H9 (cell line): ENCODE results near the gene AKIRIN1. TPM values are rescaled to one million over a fixed set of nuclear protein-coding genes. Genes with fewer than 3 reads are reported as not detected.
A peak's percentile ranks its signal among the peaks of the same experiment; 100 is the strongest.

Source experiments
- DNase-seq: peaks from one replicate; pipeline ENCODE4 v3.0.0-alpha.2; 2017
- H2AFZ ChIP-seq: one replicate; pipeline ENCODE4 v1.6.1; 2013; ENCODE audit warnings: mild to moderate bottlenecking, low read length, control low read depth, moderate library complexity
- H2AK5ac ChIP-seq: 2 replicates; pipeline ENCODE4 v1.6.1; 2013; ENCODE audit warnings: low read length, control low read depth, mixed read lengths; ENCODE audit not compliant: insufficient read length
- H2BK120ac ChIP-seq: one replicate; pipeline ENCODE4 v1.6.1; 2013; ENCODE audit warnings: low read depth, mild to moderate bottlenecking, low read length, control low read depth, inconsistent platforms; ENCODE audit not compliant: poor library complexity, severe bottlenecking
- H2BK12ac ChIP-seq: 2 replicates; pipeline ENCODE4 v1.6.1; 2013; ENCODE audit warnings: low read length, control low read depth, mixed read lengths, low read depth; ENCODE audit not compliant: insufficient read length
- H2BK15ac ChIP-seq: 2 replicates; pipeline ENCODE4 v1.6.1; 2013; ENCODE audit warnings: low read depth, low read length, control low read depth
- H2BK20ac ChIP-seq: one replicate; pipeline ENCODE4 v1.6.1; 2013; ENCODE audit warnings: low read depth, mild to moderate bottlenecking, low read length, control low read depth, inconsistent platforms; ENCODE audit not compliant: poor library complexity, severe bottlenecking
- H2BK5ac ChIP-seq: 2 replicates; pipeline ENCODE4 v1.6.1; 2013; ENCODE audit warnings: low read length, control low read depth, mixed read lengths; ENCODE audit not compliant: insufficient read length
- H3K14ac ChIP-seq: 2 replicates; pipeline ENCODE4 v1.6.1; 2013; ENCODE audit warnings: low read length, control low read depth; ENCODE audit not compliant: insufficient read depth
- H3K18ac ChIP-seq: 2 replicates; pipeline ENCODE4 v1.6.1; 2013; ENCODE audit warnings: low read depth, mild to moderate bottlenecking, mixed read lengths, low read length, control low read depth; ENCODE audit not compliant: insufficient read length
- H3K23ac ChIP-seq: 2 replicates; pipeline ENCODE4 v1.6.1; 2013; ENCODE audit warnings: low read length, control low read depth, mixed read lengths, low read depth; ENCODE audit not compliant: insufficient read length
- H3K23me2 ChIP-seq: 2 replicates; pipeline ENCODE4 v1.6.1; 2013; ENCODE audit warnings: low read depth, mild to moderate bottlenecking, mixed read lengths, low read length, control low read depth; ENCODE audit not compliant: insufficient read length, poor library complexity, severe bottlenecking
- H3K27ac ChIP-seq: 2 replicates; pipeline ENCODE4 v1.5.1; 2013; ENCODE audit warnings: low read length, control low read depth, mixed read lengths, low read depth; ENCODE audit not compliant: insufficient read length
- H3K27me3 ChIP-seq: 2 replicates; pipeline ENCODE4 v1.6.1; 2013; ENCODE audit warnings: low read length, control low read depth, inconsistent platforms; ENCODE audit not compliant: insufficient read depth
- H3K4ac ChIP-seq: 2 replicates; pipeline ENCODE4 v1.6.1; 2013; ENCODE audit warnings: low read depth, mild to moderate bottlenecking, control low read depth, inconsistent platforms, low read length, moderate library complexity
- H3K4me1 ChIP-seq: 2 replicates; pipeline ENCODE4 v1.6.1; 2013; ENCODE audit warnings: low read length, control low read depth, inconsistent platforms; ENCODE audit not compliant: insufficient read depth
- H3K4me2 ChIP-seq: 2 replicates; pipeline ENCODE4 v1.6.1; 2013; ENCODE audit warnings: low read length, control low read depth, mixed read lengths; ENCODE audit not compliant: insufficient read length, insufficient read depth
- H3K56ac ChIP-seq: 2 replicates; pipeline ENCODE4 v1.6.1; 2013; ENCODE audit warnings: low read depth, mild to moderate bottlenecking, mixed read lengths, low read length, control low read depth; ENCODE audit not compliant: insufficient read length
- H3K79me1 ChIP-seq: 2 replicates; pipeline ENCODE4 v1.6.1; 2013; ENCODE audit warnings: low read depth, mild to moderate bottlenecking, moderate library complexity, low read length, control low read depth, inconsistent platforms; ENCODE audit not compliant: insufficient read depth, poor library complexity, severe bottlenecking
- H3K79me2 ChIP-seq: 2 replicates; pipeline ENCODE4 v1.6.1; 2013; ENCODE audit warnings: low read length, control low read depth, inconsistent platforms; ENCODE audit not compliant: insufficient read depth
- H3K9ac ChIP-seq: 2 replicates; pipeline ENCODE4 v1.6.1; 2013; ENCODE audit warnings: low read length, control low read depth, mixed read lengths; ENCODE audit not compliant: insufficient read length; ENCODE audit errors: extremely low read depth
- H3K9me3 ChIP-seq: one replicate; pipeline ENCODE4 v1.6.1; 2013; ENCODE audit warnings: low read depth, low read length, inconsistent platforms; ENCODE audit not compliant: control insufficient read depth
- H3T11ph ChIP-seq: one replicate; pipeline ENCODE4 v1.6.1; 2013; ENCODE audit warnings: mild to moderate bottlenecking, low read length, control low read depth, inconsistent platforms
- H4K20me1 ChIP-seq: one replicate; pipeline ENCODE4 v1.6.1; 2013; ENCODE audit not compliant: control insufficient read depth, insufficient read length, insufficient read depth
- H4K5ac ChIP-seq: 2 replicates; pipeline ENCODE4 v1.6.1; 2013; ENCODE audit warnings: low read depth, mild to moderate bottlenecking, mixed read lengths, low read length, control low read depth; ENCODE audit not compliant: insufficient read length
- H4K8ac ChIP-seq: replicated peaks from 2 replicates; pipeline ENCODE4 v1.6.1; 2013; ENCODE audit warnings: low read length, control low read depth, mixed read lengths, low read depth; ENCODE audit not compliant: insufficient read length
- H4K91ac ChIP-seq: 2 replicates; pipeline ENCODE4 v1.6.1; 2013; ENCODE audit warnings: low read depth, mild to moderate bottlenecking, moderate library complexity, mixed read lengths, low read length, control low read depth; ENCODE audit not compliant: insufficient read length
- H3K27ac Mint-ChIP-seq, 3 experiments: 2 replicates in 2 of 3; 3 replicates in 1 of 3; pipeline ENCODE4 v1.8.0; 2020 to 2021; ENCODE audit warnings: mixed read lengths in 3 of 3, mild to moderate bottlenecking in 1 of 3, moderate library complexity in 1 of 3
- H3K27me3 Mint-ChIP-seq: 2 replicates; pipeline ENCODE4 v1.8.0; 2021; ENCODE audit warnings: low read depth, mild to moderate bottlenecking, moderate library complexity, mixed read lengths
- H3K36me3 Mint-ChIP-seq, 3 experiments: 2 replicates in 2 of 3; 3 replicates in 1 of 3; pipeline ENCODE4 v1.8.0; 2020 to 2021; ENCODE audit warnings: low read depth in 3 of 3, mixed read lengths in 3 of 3; ENCODE audit not compliant: insufficient read depth in 1 of 3
- H3K4me1 Mint-ChIP-seq, 2 experiments: 2 replicates each; pipeline ENCODE4 v1.8.0; 2020; ENCODE audit warnings: mixed read lengths in 2 of 2
- H3K4me3 Mint-ChIP-seq, 2 experiments: 2 replicates in 1 of 2; 3 replicates in 1 of 2; pipeline ENCODE4 v1.8.0; 2020 to 2021; ENCODE audit warnings: mild to moderate bottlenecking in 2 of 2, mixed read lengths in 2 of 2, moderate library complexity in 1 of 2
- H3K9me3 Mint-ChIP-seq, 2 experiments: 2 replicates in 1 of 2; 3 replicates in 1 of 2; pipeline ENCODE4 v1.8.0; 2020; ENCODE audit warnings: mild to moderate bottlenecking in 2 of 2, mixed read lengths in 2 of 2, moderate library complexity in 1 of 2
- WGBS: extraction: QIAGEN DNeasy Blood & Tissue Kit; methylation state at CpG from one replicate; pipeline ENCODE4 v1.1.7; 2013; ENCODE audit warnings: missing lambda C conversion rate, low lambda C conversion rate, mixed read lengths; ENCODE audit not compliant: insufficient read length; ENCODE audit errors: extremely low coverage; 5-methylcytosine and 5-hydroxymethylcytosine counted together
- total RNA-seq: library from RNA; stranded (reverse); gene quantifications from 2 replicates; pipeline ENCODE4 v1.2.1, GENCODE V29; 2021
- TF ChIP-seq, protein P1 (sequence below): fragments of 200-600 bp; sonication (generic); conservative IDR thresholded peaks from 3 replicates; pipeline ENCODE4 v1.8.0; 2021; ENCODE audit warnings: antibody characterized with exemption, mild to moderate bottlenecking

The AKIRIN1 gene
- total RNA-seq, 1 experiment from 2014 or later: 237 TPM

DNA sequence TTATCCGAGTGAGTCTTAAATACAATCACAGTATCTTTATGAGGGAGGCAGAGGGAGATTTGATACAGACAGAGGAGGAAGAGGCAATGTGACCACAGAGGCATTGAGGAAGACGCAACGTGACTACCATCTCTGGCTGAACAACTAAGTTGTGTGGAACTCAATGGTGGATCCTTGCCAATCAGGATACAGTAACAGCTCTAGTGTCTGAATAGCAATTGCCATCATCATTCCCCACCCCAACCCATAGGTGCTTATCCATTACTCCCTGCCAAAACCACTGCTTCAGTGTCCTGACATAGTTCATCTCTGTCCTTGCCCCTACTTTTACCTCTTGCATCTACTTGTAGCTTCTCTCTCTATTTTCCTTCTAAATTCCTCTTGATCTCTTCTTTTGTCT, 29.0 kb upstream of the AKIRIN1 start:
- H3K18ac ChIP-seq: no peak overlapping the region
- TF ChIP-seq, protein P1, sequence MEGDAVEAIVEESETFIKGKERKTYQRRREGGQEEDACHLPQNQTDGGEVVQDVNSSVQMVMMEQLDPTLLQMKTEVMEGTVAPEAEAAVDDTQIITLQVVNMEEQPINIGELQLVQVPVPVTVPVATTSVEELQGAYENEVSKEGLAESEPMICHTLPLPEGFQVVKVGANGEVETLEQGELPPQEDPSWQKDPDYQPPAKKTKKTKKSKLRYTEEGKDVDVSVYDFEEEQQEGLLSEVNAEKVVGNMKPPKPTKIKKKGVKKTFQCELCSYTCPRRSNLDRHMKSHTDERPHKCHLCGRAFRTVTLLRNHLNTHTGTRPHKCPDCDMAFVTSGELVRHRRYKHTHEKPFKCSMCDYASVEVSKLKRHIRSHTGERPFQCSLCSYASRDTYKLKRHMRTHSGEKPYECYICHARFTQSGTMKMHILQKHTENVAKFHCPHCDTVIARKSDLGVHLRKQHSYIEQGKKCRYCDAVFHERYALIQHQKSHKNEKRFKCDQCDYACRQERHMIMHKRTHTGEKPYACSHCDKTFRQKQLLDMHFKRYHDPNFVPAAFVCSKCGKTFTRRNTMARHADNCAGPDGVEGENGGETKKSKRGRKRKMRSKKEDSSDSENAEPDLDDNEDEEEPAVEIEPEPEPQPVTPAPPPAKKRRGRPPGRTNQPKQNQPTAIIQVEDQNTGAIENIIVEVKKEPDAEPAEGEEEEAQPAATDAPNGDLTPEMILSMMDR: no peak
- no peak overlapping the region for H3K56ac ChIP-seq
- Mint-ChIP-seq H3K4me3 (no peak overlapping the region), H3K27ac (peak overlapping the region in 2 of 3 experiments; percentile 3 to 23; a peak in 1 of 7 replicates), H3K9me3 (no peaks in the 10 kb centered on the region), H3K36me3 (no peaks in the 10 kb centered on the region), H3K4me1 (peaks cover 12 to 13% of the 10 kb centered on the region in 2 experiments), H3K27me3 (no peaks in the 10 kb centered on the region)
- no peak overlapping the region for H2AFZ ChIP-seq
- no peak overlapping the region for H2BK15ac ChIP-seq
- H4K91ac ChIP-seq: no peak overlapping the region
- no peak overlapping the region for H3K4me2 ChIP-seq
- H4K8ac ChIP-seq: no peak overlapping the region
- no peaks in the 10 kb centered on the region for H3K79me1 ChIP-seq
- no peaks in the 10 kb centered on the region for H3K79me2 ChIP-seq
- no peaks in the 10 kb centered on the region for H3K9me3 ChIP-seq
- H3K27me3 ChIP-seq: no peaks in the 10 kb centered on the region
- H3T11ph ChIP-seq: no peak overlapping the region
- no CpG with 5 or more reads among the region's 3 CpGs for WGBS
- no peak overlapping the region for H2BK12ac ChIP-seq
- no peak overlapping the region for H3K27ac ChIP-seq
- H2BK5ac ChIP-seq: no peak overlapping the region
- no peaks in the 10 kb centered on the region; the same call in 1 of the 2 replicates for H3K4me1 ChIP-seq
- H3K4ac ChIP-seq: no peak overlapping the region
- no peak overlapping the region for H2BK20ac ChIP-seq
- H3K9ac ChIP-seq: no peak overlapping the region
- DNase-seq: no peak
- no peak overlapping the region for H2BK120ac ChIP-seq
- no peak overlapping the region for H3K23ac ChIP-seq
- no peak overlapping the region for H3K14ac ChIP-seq
- no peak overlapping the region for H2AK5ac ChIP-seq
- no peak overlapping the region for H4K5ac ChIP-seq
- no peaks in the 10 kb centered on the region for H3K23me2 ChIP-seq
- H4K20me1 ChIP-seq: no peaks in the 10 kb centered on the region
